Measurements from ENCODE around the gene ETFA.

The ETFA gene

GRCh38 chr15:76340198-76340802 lies 29.0 kb upstream of the ETFA start:
- FAIRE-seq = no peak

GRCh38 chr15:76339305-76340197 lies 28.3 kb upstream of the ETFA start:
- FAIRE-seq = no peak

GRCh38 chr15:76338486-76339304 lies 27.4 kb upstream of the ETFA start:
- FAIRE-seq = no peak

- no peak for FAIRE-seq
Measured at GRCh38 chr15:76337696-76338485, 26.6 kb upstream of the ETFA start.

- no peak for FAIRE-seq
Measured at GRCh38 chr15:76337059-76337695, 25.9 kb upstream of the ETFA start.

GRCh38 chr15:76336254-76337058 lies 25.2 kb upstream of the ETFA start, which contains the start of gene ISL2:
Gene ISL2 (plus strand): TSS chr15:76336773. CDS start chr15:76336884, 111 bp downstream.
- FAIRE-seq = peak; percentile 55

- no peak for FAIRE-seq
Measured at GRCh38 chr15:76335307-76336253, 24.3 kb upstream of the ETFA start.

- no peak for FAIRE-seq
Measured at GRCh38 chr15:76334438-76335306, 23.4 kb upstream of the ETFA start.

- no peak for FAIRE-seq
Measured at GRCh38 chr15:76333720-76334437, 22.6 kb upstream of the ETFA start.

GRCh38 chr15:76333309-76333708 lies 22.0 kb upstream of the ETFA start:
- no peak for FAIRE-seq

- FAIRE-seq = no peak
Measured at GRCh38 chr15:76332796-76333195, 21.5 kb upstream of the ETFA start.

- FAIRE-seq = peak; percentile 32
Measured at GRCh38 chr15:76330080-76330680, 18.9 kb upstream of the ETFA start.

GRCh38 chr15:76328958-76329357 lies 17.7 kb upstream of the ETFA start:
- no peak for FAIRE-seq

GRCh38 chr15:76328106-76328696 lies 16.9 kb upstream of the ETFA start:
- FAIRE-seq = no peak

GRCh38 chr15:76327191-76328105 lies 16.2 kb upstream of the ETFA start:
- no peak for FAIRE-seq

- FAIRE-seq = no peak
Measured at GRCh38 chr15:76325704-76326103, 14.4 kb upstream of the ETFA start.
